Measurements from ENCODE around the gene DAPK3.
"Not testable (repeated sequence)": the region's sequence is repeated elsewhere in the genome, so short reads cannot be mapped to it uniquely, and the experiment has no call there.

DAPK3 gene

DNA sequence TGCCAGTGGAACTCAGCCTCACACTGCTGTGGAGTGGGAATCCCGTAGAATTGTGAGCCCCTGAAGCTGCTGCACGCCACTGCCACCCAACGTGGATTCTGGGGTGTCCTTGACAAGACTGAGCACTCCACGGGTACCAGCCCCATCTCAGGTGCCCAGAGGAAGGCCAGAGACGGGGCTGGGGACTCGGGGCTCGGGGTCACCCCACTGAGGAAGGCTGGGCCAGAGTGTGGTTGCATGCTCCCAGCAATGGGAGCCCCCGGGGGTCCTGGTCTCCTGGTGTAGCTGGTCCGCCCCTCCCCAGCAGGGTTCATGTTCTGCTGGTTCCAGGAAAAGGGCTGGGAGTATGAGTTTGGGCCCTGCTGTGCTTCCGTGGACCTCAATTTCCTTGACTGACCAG lies 15.2 kb downstream of the DAPK3 start:
- no peak overlapping the region for H3K4me3 ChIP-seq (ENCODE audit: low read length, poor library complexity, severe bottlenecking)
- H3F3A ChIP-seq (ENCODE audit: low read depth), result no peaks in the 10 kb centered on the region
- H2AFZ ChIP-seq (ENCODE audit: low read length), result no peak overlapping the region
- H3K79me2 ChIP-seq (ENCODE audit: insufficient read depth, low read length), result peaks cover 10% of the 10 kb centered on the region; the same call in 1 of the 2 replicates
- H3K27me3 ChIP-seq (ENCODE audit: insufficient read depth, low read length, poor library complexity, severe bottlenecking), result no peaks in the 10 kb centered on the region
- H3K9me3 ChIP-seq (ENCODE audit: insufficient read depth, low read depth, low read length), result no peaks in the 10 kb centered on the region
- H3K9ac ChIP-seq (ENCODE audit: low read depth, low read length, poor library complexity, severe bottlenecking), result no peak overlapping the region
- H3K36me3 ChIP-seq (ENCODE audit: insufficient read depth, low read length), result peaks cover 5% of the 10 kb centered on the region; the same call in 1 of the 2 replicates
- no peak for TF ChIP-seq EZH2phosphoT487 (IDR thresholded peaks at IDR 0.05; ENCODE audit: borderline replicate concordance)
- TF ChIP-seq, protein P1, sequence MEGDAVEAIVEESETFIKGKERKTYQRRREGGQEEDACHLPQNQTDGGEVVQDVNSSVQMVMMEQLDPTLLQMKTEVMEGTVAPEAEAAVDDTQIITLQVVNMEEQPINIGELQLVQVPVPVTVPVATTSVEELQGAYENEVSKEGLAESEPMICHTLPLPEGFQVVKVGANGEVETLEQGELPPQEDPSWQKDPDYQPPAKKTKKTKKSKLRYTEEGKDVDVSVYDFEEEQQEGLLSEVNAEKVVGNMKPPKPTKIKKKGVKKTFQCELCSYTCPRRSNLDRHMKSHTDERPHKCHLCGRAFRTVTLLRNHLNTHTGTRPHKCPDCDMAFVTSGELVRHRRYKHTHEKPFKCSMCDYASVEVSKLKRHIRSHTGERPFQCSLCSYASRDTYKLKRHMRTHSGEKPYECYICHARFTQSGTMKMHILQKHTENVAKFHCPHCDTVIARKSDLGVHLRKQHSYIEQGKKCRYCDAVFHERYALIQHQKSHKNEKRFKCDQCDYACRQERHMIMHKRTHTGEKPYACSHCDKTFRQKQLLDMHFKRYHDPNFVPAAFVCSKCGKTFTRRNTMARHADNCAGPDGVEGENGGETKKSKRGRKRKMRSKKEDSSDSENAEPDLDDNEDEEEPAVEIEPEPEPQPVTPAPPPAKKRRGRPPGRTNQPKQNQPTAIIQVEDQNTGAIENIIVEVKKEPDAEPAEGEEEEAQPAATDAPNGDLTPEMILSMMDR (conservative IDR thresholded peaks at IDR 0.05; ENCODE audit: low read length), result no peak
- no peaks in the 10 kb centered on the region for H3K4me1 ChIP-seq (ENCODE audit: insufficient read depth, low read length, poor library complexity, severe bottlenecking)
- H4K20me1 ChIP-seq (ENCODE audit: insufficient read depth, low read length, poor library complexity, severe bottlenecking), result no peaks in the 10 kb centered on the region
- H3K4me2 ChIP-seq (ENCODE audit: low read depth, low read length, poor library complexity, severe bottlenecking), result no peak overlapping the region
- H3K9me2 ChIP-seq (replicated peaks; ENCODE audit: low read depth, low read length), result no peaks in the 10 kb centered on the region

DNA sequence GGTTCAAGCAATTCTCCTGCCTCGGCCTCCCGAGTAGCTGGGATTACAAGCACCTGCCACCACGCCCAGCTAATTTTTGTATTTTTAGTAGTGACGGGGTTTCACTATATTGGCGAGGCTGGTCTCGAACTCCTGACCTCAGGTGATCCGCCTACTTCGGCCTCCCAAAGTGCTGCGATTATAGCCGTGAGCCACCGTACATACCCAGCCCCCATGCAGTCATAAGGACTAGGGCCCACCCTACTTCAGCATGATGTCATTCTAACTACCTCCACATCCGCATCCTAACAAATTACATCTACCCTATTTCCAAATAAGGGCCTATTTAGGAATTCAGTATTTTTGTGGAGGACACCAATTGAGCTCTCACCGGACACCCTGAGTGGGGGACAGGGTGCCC lies 15.6 kb downstream of the DAPK3 start:
- H3K4me3 ChIP-seq (ENCODE audit: low read length, poor library complexity, severe bottlenecking); H3K27me3 ChIP-seq (ENCODE audit: insufficient read depth, low read length, poor library complexity, severe bottlenecking); H3K9ac ChIP-seq (ENCODE audit: low read depth, low read length, poor library complexity, severe bottlenecking); H3K9me2 ChIP-seq (replicated peaks; ENCODE audit: low read depth, low read length); H3K79me2 ChIP-seq (ENCODE audit: insufficient read depth, low read length); H3K36me3 ChIP-seq (ENCODE audit: insufficient read depth, low read length); H3K4me2 ChIP-seq (ENCODE audit: low read depth, low read length, poor library complexity, severe bottlenecking); H3K4me1 ChIP-seq (ENCODE audit: insufficient read depth, low read length, poor library complexity, severe bottlenecking); H4K20me1 ChIP-seq (ENCODE audit: insufficient read depth, low read length, poor library complexity, severe bottlenecking); H3F3A ChIP-seq (ENCODE audit: low read depth); H2AFZ ChIP-seq (ENCODE audit: low read length); H3K9me3 ChIP-seq (ENCODE audit: insufficient read depth, low read depth, low read length): not testable (repeated sequence)

DNA sequence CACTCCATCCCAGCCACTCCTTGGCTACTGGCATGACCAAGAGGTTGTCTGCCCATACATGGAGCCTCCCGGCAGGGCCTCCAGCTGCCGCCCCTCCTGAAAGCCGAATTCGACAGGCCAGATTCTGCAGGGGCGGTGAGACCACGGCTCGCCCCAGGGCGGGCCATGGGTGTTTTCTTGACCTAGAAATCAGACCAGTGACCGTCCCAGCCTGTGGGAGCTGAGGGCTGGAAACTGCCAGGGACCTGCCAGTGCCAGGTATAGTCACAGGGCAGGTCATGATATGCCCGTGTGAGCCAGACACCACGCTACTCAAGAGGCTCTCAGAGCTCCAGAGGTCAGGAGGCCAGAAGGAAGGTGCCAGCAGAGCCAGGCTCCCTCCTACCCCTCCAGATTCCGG lies 16.8 kb downstream of the DAPK3 start:
- Histone ChIP-seq H3F3A (ENCODE audit: low read depth) (no peaks in the 10 kb centered on the region), H3K4me2 (ENCODE audit: low read depth, low read length, poor library complexity, severe bottlenecking) (no peak overlapping the region), H4K20me1 (ENCODE audit: insufficient read depth, low read length, poor library complexity, severe bottlenecking) (no peaks in the 10 kb centered on the region), H3K27me3 (ENCODE audit: insufficient read depth, low read length, poor library complexity, severe bottlenecking) (no peaks in the 10 kb centered on the region), H3K79me2 (ENCODE audit: insufficient read depth, low read length) (peaks cover 10% of the 10 kb centered on the region; the same call in 1 of the 2 replicates), H3K9ac (ENCODE audit: low read depth, low read length, poor library complexity, severe bottlenecking) (no peak overlapping the region), H3K9me2 (replicated peaks; ENCODE audit: low read depth, low read length) (no peaks in the 10 kb centered on the region), H3K4me3 (ENCODE audit: low read length, poor library complexity, severe bottlenecking) (no peak overlapping the region), H2AFZ (ENCODE audit: low read length) (no peak overlapping the region), H3K36me3 (ENCODE audit: insufficient read depth, low read length) (no peaks in the 10 kb centered on the region), H3K4me1 (ENCODE audit: insufficient read depth, low read length, poor library complexity, severe bottlenecking) (peaks cover 7% of the 10 kb centered on the region), H3K9me3 (ENCODE audit: insufficient read depth, low read depth, low read length) (no peaks in the 10 kb centered on the region)
- TF ChIP-seq, protein P1 (conservative IDR thresholded peaks at IDR 0.05; ENCODE audit: low read length), result no peak
- TF ChIP-seq EZH2phosphoT487 (IDR thresholded peaks at IDR 0.05; ENCODE audit: borderline replicate concordance), result no peak

DNA sequence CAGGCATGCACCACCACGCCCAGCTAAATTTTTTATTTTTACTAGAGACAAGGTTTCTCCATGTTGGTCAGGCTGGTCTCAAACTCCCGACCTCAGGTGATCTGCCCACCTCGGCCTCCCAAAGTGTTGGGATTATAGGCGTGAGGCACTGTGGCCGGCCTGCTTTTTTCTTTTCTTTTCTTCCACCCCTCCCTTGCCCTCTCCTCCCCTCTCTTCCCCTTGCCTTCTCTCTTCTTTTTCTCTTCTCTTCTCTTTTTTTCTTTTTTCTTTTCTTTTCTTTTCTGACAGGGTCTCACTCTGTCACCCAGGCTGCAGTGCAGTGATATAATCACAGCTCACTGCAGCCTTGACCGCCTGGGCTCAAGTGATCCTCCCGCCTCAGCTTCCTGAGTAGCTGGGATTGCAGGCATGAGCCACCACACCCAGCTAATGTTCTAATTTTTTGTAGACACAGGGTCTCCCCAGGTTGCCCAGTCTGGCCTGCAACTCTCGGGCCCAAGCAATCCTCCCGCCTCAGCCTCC lies 18.1 kb downstream of the DAPK3 start:
- not testable (repeated sequence) for H3K4me3 ChIP-seq (ENCODE audit: low read length, poor library complexity, severe bottlenecking)
- peak overlapping the region; percentile 78 for H3K4me2 ChIP-seq (ENCODE audit: low read depth, low read length, poor library complexity, severe bottlenecking)

More for the DNA sequence above, 18.1 kb downstream of the DAPK3 start:
- not testable (repeated sequence) for H3K9ac ChIP-seq (ENCODE audit: low read depth, low read length, poor library complexity, severe bottlenecking); H3K79me2 ChIP-seq (ENCODE audit: insufficient read depth, low read length); H3K4me1 ChIP-seq (ENCODE audit: insufficient read depth, low read length, poor library complexity, severe bottlenecking); H2AFZ ChIP-seq (ENCODE audit: low read length); H3F3A ChIP-seq (ENCODE audit: low read depth); H4K20me1 ChIP-seq (ENCODE audit: insufficient read depth, low read length, poor library complexity, severe bottlenecking); H3K36me3 ChIP-seq (ENCODE audit: insufficient read depth, low read length); H3K27me3 ChIP-seq (ENCODE audit: insufficient read depth, low read length, poor library complexity, severe bottlenecking); H3K9me2 ChIP-seq (replicated peaks; ENCODE audit: low read depth, low read length); H3K9me3 ChIP-seq (ENCODE audit: insufficient read depth, low read depth, low read length)

Measured in Loucy (cell line).